Measurements from ENCODE around the gene NPLOC4. TPM values are rescaled to one million over a fixed set of nuclear protein-coding genes. Genes with fewer than 3 reads are reported as not detected.

NPLOC4 gene
- total and polyA plus RNA-seq, 2 of the 8 experiments (the other 6 are each of a cell fraction or from before 2014, with no cell fraction given): 70.7 to 92.7 TPM

DNA sequence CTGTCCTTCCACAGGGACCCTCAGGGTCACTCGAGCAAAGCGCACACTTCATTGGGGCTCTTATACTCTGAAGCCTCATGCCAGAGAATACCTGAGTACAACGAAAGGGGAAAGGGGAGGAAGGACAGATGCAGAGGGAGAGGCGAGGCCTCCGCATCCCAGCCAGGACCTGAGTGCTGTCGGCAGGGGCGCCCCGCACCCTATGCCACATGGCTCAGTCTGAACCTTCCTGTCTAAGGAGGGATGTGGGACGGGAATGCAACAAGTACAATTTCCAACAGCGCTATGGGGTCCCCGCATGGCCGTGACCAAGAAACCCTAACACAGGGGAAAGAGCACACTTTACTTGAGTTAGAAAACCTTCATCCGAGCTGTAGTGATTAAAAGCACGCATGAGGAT lies 44.9 kb downstream of the NPLOC4 start (continued):
- TF ChIP-seq CHD7 (IDR thresholded peaks at IDR 0.05; ENCODE audit: insufficient replicate concordance, low read length): no peak

Measured in H1 (cell line).